Stimulated activated CD8-positive, alpha-beta memory T cell treated with anti-CD3 and anti-CD28 coated beads, Interleukin-4, amount 100 ng/mL, for 1 hour (primary cell): ENCODE data around the gene IRF5.

Experiments
- DNase-seq, 2 donors: peaks; one replicate each; pipeline ENCODE4 v3.0.0-alpha.2; 2020; ENCODE audit warnings: low read depth in 2 of 2, low spot score in 1 of 2

The IRF5 gene

GRCh38 chr7:128919881-128920799, 17.6 kb upstream of the IRF5 start:
- DNase-seq = no peak

DNA sequence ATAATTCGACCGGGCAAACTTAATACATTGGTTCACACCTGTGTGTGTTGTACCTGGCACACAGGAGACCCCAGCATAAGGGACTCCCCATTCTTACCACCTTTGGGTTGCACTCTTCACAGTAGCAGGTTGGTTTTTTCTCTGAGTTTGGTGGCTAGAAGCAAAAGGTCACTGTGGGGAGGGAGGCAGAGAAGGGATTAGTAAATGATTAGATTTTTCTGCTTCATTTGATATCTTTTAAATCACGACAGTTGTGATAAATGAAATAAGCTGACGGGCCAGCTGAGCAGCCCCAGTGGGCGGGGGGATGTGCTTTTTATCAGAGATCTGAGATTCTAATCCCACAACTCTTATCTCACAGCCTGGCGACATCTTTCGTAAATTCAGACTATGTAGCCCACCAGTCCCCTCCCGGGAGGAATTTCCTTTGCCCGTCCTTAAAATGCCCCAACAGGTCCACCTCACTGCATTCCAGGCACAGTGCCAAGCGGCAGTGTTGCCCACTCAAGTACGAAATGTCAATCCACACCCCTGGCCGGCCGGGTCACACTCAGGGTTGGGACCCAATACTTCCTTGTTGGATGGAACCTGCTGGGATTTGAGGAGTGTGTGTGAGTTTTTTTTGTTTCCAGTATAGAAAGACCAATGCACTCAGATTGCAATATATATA, 16.7 kb upstream of the IRF5 start:
- no peak for DNase-seq

DNA sequence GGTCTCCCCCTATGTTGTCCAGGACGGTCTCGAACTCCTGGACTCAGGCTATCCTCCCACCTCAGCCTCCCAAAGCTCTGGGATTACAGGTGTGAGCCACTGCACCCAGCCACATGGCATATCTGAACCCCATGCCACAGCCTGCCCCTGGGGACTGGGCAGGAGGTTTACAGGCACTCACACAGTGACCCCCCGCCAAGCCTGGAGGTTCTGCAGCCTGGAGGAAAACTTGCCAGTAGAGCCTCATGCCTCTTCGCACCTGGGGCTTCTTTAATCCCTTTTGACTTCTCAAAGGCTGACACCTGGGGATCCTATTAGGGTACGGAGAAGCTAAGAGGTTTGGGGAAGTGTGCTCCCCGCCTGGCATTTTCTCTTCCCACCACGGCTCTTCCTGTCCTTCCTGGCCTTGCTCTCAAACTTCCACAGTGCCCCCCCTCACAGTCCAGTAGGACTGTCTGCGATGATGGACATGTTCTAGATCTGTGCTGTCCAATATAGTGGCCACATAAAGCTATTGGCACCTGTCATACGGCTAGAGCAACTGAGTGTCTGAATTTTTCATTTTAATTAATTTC, 15.8 kb upstream of the IRF5 start:
- no peak for DNase-seq

DNA sequence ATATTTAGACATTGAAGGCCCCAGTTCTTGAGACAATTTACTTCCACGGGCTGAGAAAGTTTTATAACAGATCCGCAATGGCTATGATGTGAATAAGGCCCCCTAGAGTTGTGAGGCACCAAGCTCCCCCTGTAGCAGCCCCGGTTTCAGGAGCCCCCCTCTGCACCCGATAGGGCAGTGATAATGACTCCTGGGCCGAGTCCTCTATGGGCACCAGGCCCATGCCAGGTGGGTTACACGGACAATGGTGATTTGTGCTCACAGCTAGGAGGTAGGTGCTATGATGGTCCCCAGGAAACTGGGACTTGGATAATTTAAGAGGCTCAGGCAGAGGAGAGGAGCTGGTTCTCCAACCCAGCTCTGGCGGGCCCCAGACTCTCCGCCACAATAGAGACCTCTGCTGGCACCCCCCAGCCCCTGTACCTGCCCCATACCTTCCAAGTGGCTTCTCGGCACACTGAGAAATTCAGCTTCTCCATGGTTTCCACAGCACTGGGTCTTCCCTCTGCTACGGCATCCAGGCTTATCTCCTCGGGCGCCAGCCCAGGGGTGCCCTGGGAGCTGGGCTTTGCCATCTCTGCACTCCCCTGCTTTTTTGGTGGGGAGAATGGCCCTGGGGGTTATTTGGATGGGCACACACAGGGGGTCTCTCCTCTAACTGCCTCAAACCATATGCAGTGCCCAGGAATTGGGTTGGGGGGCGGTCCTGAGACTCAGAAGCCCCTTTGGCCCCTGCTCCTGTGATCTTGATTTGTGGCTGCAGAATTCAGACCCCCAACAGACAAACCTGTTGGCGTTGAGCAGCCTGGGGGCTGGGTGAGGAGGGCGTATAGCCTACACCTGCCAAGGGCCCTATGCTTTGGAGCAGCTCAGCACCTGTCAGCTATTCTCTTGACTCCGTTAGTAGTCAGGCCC, 15.0 kb upstream of the IRF5 start:
- no peak for DNase-seq

DNA sequence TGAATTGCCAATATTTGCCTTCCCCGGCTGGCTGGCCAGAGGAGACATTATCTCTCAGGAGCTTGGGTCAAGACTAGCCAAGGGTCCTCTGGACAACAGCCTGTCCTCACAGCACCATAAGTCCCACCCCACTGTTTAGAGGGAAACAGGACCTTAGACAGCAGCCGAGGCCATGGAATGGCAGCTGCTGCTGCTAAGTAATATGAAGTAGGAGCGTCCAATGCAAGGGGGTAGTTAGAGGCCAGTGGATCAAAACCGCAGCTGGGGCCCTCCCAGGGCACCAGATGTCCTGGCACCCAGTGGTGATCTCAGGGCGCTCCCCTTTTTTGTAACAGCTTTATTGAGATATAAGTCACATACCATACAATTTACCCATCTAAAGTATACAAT, 14.3 kb upstream of the IRF5 start:
- no peak for DNase-seq

DNA sequence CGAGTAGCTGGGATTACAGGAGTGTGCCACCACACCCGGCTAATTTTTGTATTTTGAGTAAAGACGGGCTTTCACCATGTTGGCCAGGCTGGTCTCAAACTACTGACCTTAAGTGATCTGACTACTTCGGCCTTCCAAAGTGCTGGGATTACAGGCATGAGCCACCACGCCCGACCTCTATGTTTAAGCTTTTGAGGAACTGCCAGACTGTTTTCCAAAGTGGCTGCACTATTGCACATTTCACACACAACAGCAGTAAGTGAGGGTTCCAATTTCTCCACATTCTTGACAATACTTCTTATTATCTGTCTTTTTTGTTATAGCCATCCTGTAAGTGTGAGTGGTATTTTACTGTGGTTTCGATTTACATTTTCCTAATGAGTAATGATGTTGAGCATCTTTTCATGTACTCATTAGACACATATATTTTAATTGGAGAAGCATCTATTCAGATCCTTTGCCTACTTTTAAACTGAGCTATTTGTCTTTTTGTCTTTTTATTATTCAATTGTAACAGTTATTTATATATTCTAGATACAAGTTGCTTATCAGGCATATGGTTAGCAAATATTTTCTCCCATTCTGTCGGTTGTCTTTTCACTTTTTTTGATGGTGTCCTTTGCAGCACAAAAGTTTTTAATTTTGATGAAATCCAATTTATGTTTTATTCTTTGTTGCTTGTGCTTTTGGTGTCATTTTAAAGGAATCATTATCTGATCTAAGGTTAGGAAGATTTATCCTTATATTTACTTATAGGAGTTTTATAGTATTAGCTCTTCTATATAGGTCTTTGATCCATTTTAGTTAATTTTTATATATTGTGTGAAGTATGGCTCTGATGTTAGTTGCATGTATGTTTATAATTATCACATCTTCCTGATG, 12.8 kb upstream of the IRF5 start:
- DNase-seq = no peak

DNA sequence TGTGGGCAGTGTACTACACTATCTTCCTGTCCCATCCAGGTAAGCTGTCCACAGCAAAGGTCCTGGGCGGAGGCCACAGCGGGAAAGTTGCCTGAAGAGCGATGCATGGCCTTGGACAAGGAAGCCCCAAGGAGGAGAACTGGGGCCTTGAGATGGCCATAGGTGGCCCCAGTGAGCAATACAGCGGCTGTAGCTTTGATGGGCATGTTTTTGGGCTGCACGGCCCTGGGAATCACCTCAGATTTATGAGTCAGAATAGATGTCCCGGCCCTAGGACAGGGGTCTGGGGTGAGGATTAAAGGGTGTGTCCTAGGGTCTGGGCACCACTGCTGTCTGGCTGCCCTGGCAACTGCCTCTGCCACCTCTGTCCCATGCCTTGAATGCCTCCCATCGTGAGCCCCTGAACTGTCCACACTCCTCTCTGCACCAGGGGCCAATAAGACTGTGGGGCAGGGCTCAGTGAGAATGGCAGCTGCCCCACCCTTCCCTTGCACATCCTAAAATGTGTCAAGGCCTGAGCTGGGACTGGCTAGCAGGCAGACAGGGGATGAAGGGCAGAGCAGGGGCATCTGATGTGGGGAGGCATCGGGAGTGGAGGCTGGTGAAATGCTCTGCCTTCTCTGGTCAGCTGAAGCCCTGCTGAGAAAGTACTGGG, 9.4 kb upstream of the IRF5 start:
- DNase-seq = no peak

DNA sequence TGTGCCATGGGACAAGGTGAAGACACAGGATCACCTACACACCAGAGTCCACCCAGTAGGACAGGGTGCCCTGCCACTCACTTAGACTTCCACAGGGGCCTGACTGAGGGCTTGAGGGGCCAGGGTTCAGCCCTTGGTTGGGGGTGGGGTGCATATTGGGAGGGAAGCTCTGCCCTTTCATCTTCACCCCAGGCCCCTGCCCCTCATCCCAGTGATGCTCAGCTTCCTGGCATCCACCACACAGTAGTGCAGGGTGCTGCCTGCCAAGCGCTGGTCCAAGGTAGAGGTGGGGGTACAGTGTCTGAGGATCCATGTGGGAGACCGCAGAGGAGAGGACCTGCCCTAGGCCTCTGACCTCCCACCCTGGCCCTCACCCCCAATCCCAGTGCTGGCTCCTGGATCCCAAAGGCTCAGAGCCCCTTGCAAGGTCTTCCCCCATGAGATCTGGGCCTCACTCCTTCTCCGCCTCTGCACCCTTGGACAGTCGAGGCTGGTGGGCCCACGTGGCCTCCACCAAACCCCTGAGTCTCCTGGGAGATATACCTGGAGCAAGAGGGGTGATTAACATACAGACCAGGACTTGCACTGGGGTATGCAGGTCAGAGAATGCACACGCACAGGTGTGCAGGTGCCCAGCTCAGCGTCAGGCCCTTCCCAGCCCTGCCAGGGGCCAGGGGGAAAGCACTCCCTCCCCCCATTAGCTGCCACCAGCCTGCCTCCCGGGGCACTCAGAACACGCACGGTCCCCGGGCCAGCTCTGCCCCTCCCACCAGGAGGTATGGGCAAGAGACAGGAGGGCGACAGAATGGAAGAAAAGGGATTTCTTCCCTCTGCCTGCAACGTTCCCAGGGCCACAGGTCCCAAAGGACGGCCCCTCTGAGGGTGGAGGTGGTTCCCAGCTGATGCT, 8.6 kb upstream of the IRF5 start:
- no peak for DNase-seq

GRCh38 chr7:128931190-128931798, 6.4 kb upstream of the IRF5 start:
- DNase-seq = no peak

GRCh38 chr7:128931965-128932861, 5.5 kb upstream of the IRF5 start:
- no peak for DNase-seq

GRCh38 chr7:128932862-128933179, 4.9 kb upstream of the IRF5 start:
- no peak for DNase-seq

DNA sequence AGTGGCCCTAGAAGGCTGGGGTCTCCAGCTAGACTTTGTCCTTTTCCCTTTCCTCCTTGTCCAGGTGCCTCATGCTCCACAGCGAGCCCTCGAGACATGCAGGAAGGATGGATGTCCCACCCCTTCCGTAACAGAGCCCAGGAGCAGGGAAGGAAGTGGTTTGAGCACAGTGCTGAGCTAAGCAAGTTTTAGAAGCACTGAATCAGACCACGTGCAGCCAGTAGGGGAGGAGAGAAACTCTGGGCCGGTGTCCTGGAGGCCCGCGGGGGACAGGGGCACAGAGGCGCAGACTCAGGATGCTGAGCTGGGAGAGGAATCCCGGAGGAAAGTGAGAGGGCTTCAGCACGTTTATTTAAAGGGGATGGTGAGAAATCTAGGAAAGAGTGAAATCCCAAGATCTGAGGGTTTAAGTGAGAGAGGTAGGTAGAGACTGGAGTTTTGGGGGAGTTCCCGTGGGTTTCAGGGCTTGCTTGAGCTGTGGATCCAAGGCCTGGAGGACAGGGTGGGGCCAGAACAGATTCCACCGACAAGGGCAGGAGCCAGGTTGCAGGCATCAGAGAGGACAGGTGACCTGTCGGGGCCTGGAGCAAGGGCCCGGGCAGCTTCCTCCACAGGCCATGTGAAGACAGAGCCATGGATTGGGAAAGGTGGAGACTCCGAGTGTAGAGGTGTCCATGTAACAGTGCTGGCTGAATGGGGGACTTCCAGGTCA, 4.4 kb upstream of the IRF5 start:
- DNase-seq = no peak

- no peak for DNase-seq
Measured at GRCh38 chr7:128934361-128935341, 3.1 kb upstream of the IRF5 start.

- DNase-seq = no peak
Measured at GRCh38 chr7:128935342-128935730, 2.4 kb upstream of the IRF5 start.

DNA sequence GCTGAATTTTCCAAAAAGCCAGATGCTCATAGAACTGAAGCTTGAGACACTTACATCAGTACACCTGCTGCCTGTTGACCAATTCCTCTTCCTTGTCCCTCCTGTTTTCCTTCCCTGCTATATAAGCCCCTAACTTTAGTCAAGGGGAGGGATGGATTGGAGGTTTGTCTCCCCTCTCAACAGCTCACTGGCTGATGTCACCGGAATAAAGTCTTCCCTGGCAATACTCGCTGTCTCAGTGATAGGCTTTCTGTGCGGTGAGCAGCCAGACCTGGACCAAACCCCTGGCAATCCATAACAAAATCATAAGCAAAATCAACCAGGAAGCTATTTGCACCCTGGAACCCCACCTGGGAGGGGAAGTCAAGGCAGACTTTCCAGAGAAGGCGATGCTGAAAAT, 929 bp upstream of the IRF5 start:
- no peak for DNase-seq

DNA sequence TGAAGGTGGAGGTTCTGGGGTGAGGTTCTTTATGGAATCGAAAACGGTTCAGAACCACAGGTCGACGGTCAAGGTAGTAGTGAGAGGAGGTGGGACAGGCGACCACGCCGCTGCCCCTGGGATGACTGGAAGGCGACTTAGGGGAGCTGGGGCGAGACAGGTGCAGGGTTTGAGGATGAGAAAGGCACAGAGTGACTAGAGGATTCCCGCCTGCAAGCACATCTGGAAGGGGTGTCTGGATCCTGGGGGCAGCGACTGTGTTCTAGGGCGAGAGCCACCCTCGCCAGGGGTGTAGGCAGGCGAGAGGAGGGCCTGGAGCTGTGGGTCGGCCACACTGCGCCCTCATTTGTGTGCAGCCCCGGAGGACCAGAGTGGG, 468 bp upstream of the IRF5 start:
- DNase-seq = no peak
